ENCODE measurements around the gene PKHD1. TPM values are rescaled to one million over a fixed set of nuclear protein-coding genes. Genes with fewer than 3 reads are reported as not detected.

PKHD1 gene
- total RNA-seq, 1 experiment from 2014 or later: not detected

DNA sequence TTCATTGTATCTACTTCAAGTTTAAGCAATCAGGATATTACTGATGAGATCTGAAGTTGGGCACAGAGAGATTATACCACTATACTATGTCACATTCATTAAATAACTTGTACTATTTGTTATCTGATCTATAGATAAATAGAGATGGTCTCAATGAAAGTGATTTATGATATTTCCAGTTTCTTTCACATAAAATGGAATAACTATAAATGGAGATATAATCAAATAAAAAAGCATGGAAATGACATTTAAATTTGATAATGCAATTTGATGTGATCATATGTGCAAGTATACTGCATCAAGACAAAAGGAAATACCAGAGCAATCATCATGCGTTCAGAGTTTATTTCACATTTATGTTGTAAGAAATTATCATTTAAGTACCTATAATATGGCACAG, 368.9 kb downstream of the PKHD1 start:
- in situ Hi-C loops (cut with HindIII; ENCODE audit: low pct_unique_long_range_greater_than_20kb, low sequenced_read_pairs): no loop called here
- ChIA-PET POLR2A (no interaction called here), CTCF (no interaction called here)
- intact Hi-C loops (cut with micrococcal nuclease; ENCODE audit: unreplicated experiment): no loop called here
- no TSS peak for BruUV-seq (replicated peaks)
- TF ChIP-seq POLR2AphosphoS5 (IDR thresholded peaks at IDR 0.05; ENCODE audit: low read depth, low read length) (no peak), TCF7L2 (IDR thresholded peaks at IDR 0.05; ENCODE audit: low read depth, low read length) (no peak), SIN3A (IDR thresholded peaks at IDR 0.05; ENCODE audit: borderline replicate concordance, insufficient read depth, low read depth, low read length) (no peak)
- TF ChIP-seq, protein P1, sequence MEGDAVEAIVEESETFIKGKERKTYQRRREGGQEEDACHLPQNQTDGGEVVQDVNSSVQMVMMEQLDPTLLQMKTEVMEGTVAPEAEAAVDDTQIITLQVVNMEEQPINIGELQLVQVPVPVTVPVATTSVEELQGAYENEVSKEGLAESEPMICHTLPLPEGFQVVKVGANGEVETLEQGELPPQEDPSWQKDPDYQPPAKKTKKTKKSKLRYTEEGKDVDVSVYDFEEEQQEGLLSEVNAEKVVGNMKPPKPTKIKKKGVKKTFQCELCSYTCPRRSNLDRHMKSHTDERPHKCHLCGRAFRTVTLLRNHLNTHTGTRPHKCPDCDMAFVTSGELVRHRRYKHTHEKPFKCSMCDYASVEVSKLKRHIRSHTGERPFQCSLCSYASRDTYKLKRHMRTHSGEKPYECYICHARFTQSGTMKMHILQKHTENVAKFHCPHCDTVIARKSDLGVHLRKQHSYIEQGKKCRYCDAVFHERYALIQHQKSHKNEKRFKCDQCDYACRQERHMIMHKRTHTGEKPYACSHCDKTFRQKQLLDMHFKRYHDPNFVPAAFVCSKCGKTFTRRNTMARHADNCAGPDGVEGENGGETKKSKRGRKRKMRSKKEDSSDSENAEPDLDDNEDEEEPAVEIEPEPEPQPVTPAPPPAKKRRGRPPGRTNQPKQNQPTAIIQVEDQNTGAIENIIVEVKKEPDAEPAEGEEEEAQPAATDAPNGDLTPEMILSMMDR (IDR thresholded peaks at IDR 0.05): no peak
- TF ChIP-seq, protein P2, sequence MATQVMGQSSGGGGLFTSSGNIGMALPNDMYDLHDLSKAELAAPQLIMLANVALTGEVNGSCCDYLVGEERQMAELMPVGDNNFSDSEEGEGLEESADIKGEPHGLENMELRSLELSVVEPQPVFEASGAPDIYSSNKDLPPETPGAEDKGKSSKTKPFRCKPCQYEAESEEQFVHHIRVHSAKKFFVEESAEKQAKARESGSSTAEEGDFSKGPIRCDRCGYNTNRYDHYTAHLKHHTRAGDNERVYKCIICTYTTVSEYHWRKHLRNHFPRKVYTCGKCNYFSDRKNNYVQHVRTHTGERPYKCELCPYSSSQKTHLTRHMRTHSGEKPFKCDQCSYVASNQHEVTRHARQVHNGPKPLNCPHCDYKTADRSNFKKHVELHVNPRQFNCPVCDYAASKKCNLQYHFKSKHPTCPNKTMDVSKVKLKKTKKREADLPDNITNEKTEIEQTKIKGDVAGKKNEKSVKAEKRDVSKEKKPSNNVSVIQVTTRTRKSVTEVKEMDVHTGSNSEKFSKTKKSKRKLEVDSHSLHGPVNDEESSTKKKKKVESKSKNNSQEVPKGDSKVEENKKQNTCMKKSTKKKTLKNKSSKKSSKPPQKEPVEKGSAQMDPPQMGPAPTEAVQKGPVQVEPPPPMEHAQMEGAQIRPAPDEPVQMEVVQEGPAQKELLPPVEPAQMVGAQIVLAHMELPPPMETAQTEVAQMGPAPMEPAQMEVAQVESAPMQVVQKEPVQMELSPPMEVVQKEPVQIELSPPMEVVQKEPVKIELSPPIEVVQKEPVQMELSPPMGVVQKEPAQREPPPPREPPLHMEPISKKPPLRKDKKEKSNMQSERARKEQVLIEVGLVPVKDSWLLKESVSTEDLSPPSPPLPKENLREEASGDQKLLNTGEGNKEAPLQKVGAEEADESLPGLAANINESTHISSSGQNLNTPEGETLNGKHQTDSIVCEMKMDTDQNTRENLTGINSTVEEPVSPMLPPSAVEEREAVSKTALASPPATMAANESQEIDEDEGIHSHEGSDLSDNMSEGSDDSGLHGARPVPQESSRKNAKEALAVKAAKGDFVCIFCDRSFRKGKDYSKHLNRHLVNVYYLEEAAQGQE (IDR thresholded peaks at IDR 0.05; ENCODE audit: insufficient read depth in 1 of 2, low read depth in 2 of 2, low read length in 1 of 2): no peak
- H3K36me3 ChIP-seq (ENCODE audit: control insufficient read depth, insufficient read depth, low read length): no peaks in the 10 kb centered on the region
- ATAC-seq (no peak), DNase-seq (ENCODE audit: low read depth, low spot score) (no peak)
- H3K9me3 ChIP-seq (ENCODE audit: control insufficient read depth, insufficient read depth, low read depth, low read length): no peaks in the 10 kb centered on the region
- H3K4me1 ChIP-seq (ENCODE audit: control insufficient read depth, insufficient read depth, low read length): no peaks in the 10 kb centered on the region
- no peak overlapping the region for H3K27ac ChIP-seq (ENCODE audit: low read length)
- H3K27me3 ChIP-seq (ENCODE audit: control insufficient read depth, insufficient read depth, low read length): no peaks in the 10 kb centered on the region
- H3K4me3 ChIP-seq (ENCODE audit: low read depth in 2 of 2, low read length in 2 of 2): no peak overlapping the region

DNA sequence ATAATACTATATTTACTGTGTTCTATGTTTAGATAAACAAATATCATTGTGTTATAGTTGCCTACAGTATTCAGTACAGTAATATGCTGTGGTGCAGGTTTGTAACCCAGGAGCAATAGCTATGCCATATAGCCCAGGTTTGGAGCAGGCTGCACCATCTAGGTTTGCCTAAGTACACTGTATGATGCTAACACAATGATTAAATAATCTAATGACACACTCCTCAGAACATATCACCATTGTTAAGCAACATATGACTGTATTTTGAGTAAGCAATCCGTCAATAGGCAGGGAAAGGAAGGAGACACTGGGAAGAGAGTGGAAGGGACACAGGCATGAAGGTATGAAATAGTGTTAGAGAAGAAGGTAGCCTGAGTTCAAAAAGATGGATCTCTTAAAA, 369.9 kb downstream of the PKHD1 start:
- Histone ChIP-seq H3K9me3 (ENCODE audit: control insufficient read depth, insufficient read depth, low read depth, low read length) (no peaks in the 10 kb centered on the region), H3K36me3 (ENCODE audit: control insufficient read depth, insufficient read depth, low read length) (no peaks in the 10 kb centered on the region), H3K4me1 (ENCODE audit: control insufficient read depth, insufficient read depth, low read length) (no peaks in the 10 kb centered on the region), H3K27ac (ENCODE audit: low read length) (no peak overlapping the region), H3K4me3 (ENCODE audit: low read depth in 2 of 2, low read length in 2 of 2) (no peak overlapping the region), H3K27me3 (ENCODE audit: control insufficient read depth, insufficient read depth, low read length) (no peaks in the 10 kb centered on the region)
- POLR2A ChIA-PET: no interaction called here
- no peak for ATAC-seq
- CTCF ChIA-PET: no interaction called here
- TF ChIP-seq TCF7L2 (IDR thresholded peaks at IDR 0.05; ENCODE audit: low read depth, low read length) (no peak), POLR2AphosphoS5 (IDR thresholded peaks at IDR 0.05; ENCODE audit: low read depth, low read length) (no peak), SIN3A (IDR thresholded peaks at IDR 0.05; ENCODE audit: borderline replicate concordance, insufficient read depth, low read depth, low read length) (no peak)
- TF ChIP-seq, protein P1 (IDR thresholded peaks at IDR 0.05): no peak
- TF ChIP-seq, protein P2 (IDR thresholded peaks at IDR 0.05; ENCODE audit: insufficient read depth in 1 of 2, low read depth in 2 of 2, low read length in 1 of 2): no peak
- no TSS peak for BruUV-seq (replicated peaks)
- in situ Hi-C loops (cut with HindIII; ENCODE audit: low pct_unique_long_range_greater_than_20kb, low sequenced_read_pairs) (no loop called here), intact Hi-C loops (cut with micrococcal nuclease; ENCODE audit: unreplicated experiment) (no loop called here)
- no peak for DNase-seq (ENCODE audit: low read depth, low spot score)
